ENCODE measurements around the gene SHC2. TPM values are rescaled to one million over a fixed set of nuclear protein-coding genes. Genes with fewer than 3 reads are reported as not detected.
"Not testable (repeated sequence)": the region's sequence is repeated elsewhere in the genome, so short reads cannot be mapped to it uniquely, and the experiment has no call there.

The SHC2 gene
- polyA plus RNA-seq, 1 donor (not counting 4 experiments of a cell fraction or from before 2014, with no cell fraction given): 2.5 TPM

- no peaks in the 10 kb centered on the region for H3K36me3 ChIP-seq (ENCODE audit: control insufficient read depth in 2 of 2, extremely low read depth in 1 of 2, insufficient read depth in 2 of 2, low read length in 2 of 2)
- H3K9me1 ChIP-seq (ENCODE audit: control insufficient read depth, extremely low read depth, insufficient read depth, low read length): no peaks in the 10 kb centered on the region
- TF ChIP-seq CTCF (optimal IDR thresholded peaks at IDR 0.05 in 1 of 3, IDR thresholded peaks at IDR 0.05 in 1 of 3, conservative IDR thresholded peaks at IDR 0.05 in 1 of 3; ENCODE audit: extremely low read depth in 1 of 3, insufficient read depth in 2 of 3, low read length in 3 of 3) (no peak), EZH2 (IDR thresholded peaks at IDR 0.05; ENCODE audit: low read length) (no peak)
- H3K4me1 ChIP-seq (ENCODE audit: control insufficient read depth, extremely low read depth, insufficient read depth, low read length): peaks cover 11% of the 10 kb centered on the region
- no peak for DNase-seq (ENCODE audit: low read depth, low spot score)
- dilution Hi-C loops (cut with MboI; ENCODE audit: extremely low pct_ligation_motif_present, low sequenced_read_pairs): no loop called here
- no peak overlapping the region for H3K4me2 ChIP-seq (ENCODE audit: control insufficient read depth, extremely low read depth, insufficient read depth, low read depth, low read length)
- peak overlapping the region; percentile 60 for H3K27ac ChIP-seq (ENCODE audit: control insufficient read depth, insufficient read depth, low read length)
- no peak overlapping the region for H2AFZ ChIP-seq (ENCODE audit: control insufficient read depth, low read length)
- no peak for FAIRE-seq
- H3K9ac ChIP-seq (ENCODE audit: control insufficient read depth, extremely low read depth, insufficient read depth, low read length): no peak overlapping the region
- no peaks in the 10 kb centered on the region for H4K20me1 ChIP-seq (ENCODE audit: control insufficient read depth, extremely low read depth, insufficient read depth, low read length)
- no peak overlapping the region for H3K4me3 ChIP-seq (ENCODE audit: control insufficient read depth in 2 of 3, extremely low read depth in 1 of 3, insufficient read depth in 2 of 3, low read depth in 1 of 3, low read length in 3 of 3)
- H3K9me3 ChIP-seq (ENCODE audit: control insufficient read depth, low read depth, low read length): peaks cover 2% of the 10 kb centered on the region
- H3K79me2 ChIP-seq (ENCODE audit: control insufficient read depth, insufficient read depth, low read length): no peaks in the 10 kb centered on the region
- no peaks in the 10 kb centered on the region for H3K27me3 ChIP-seq (ENCODE audit: control insufficient read depth, extremely low read depth, insufficient read depth, low read length)
Observed at GRCh38 chr19:387777-388176, 73.1 kb downstream of the SHC2 start.

- peaks cover 15% of the 10 kb centered on the region for H3K4me1 ChIP-seq (ENCODE audit: control insufficient read depth, extremely low read depth, insufficient read depth, low read length)
- H3K27ac ChIP-seq (ENCODE audit: control insufficient read depth, insufficient read depth, low read length): peak overlapping the region; percentile 64
- H3K9ac ChIP-seq (ENCODE audit: control insufficient read depth, extremely low read depth, insufficient read depth, low read length): peak overlapping the region; percentile 44
- H3K27me3 ChIP-seq (ENCODE audit: control insufficient read depth, extremely low read depth, insufficient read depth, low read length); H3K4me2 ChIP-seq (ENCODE audit: control insufficient read depth, extremely low read depth, insufficient read depth, low read depth, low read length); DNase-seq (ENCODE audit: low read depth, low spot score); H3K79me2 ChIP-seq (ENCODE audit: control insufficient read depth, insufficient read depth, low read length); H4K20me1 ChIP-seq (ENCODE audit: control insufficient read depth, extremely low read depth, insufficient read depth, low read length); H3K36me3 ChIP-seq (ENCODE audit: control insufficient read depth in 2 of 2, extremely low read depth in 1 of 2, insufficient read depth in 2 of 2, low read length in 2 of 2); H3K9me1 ChIP-seq (ENCODE audit: control insufficient read depth, extremely low read depth, insufficient read depth, low read length); H3K9me3 ChIP-seq (ENCODE audit: control insufficient read depth, low read depth, low read length); dilution Hi-C loops (cut with MboI; ENCODE audit: extremely low pct_ligation_motif_present, low sequenced_read_pairs); H3K4me3 ChIP-seq (ENCODE audit: control insufficient read depth in 2 of 3, extremely low read depth in 1 of 3, insufficient read depth in 2 of 3, low read depth in 1 of 3, low read length in 3 of 3); FAIRE-seq; H2AFZ ChIP-seq (ENCODE audit: control insufficient read depth, low read length): not testable (repeated sequence)
Observed at GRCh38 chr19:386632-387301, 74.1 kb downstream of the SHC2 start.

- H3K9me1 ChIP-seq (ENCODE audit: control insufficient read depth, extremely low read depth, insufficient read depth, low read length); H3K79me2 ChIP-seq (ENCODE audit: control insufficient read depth, insufficient read depth, low read length); H3K4me3 ChIP-seq (ENCODE audit: control insufficient read depth in 2 of 3, extremely low read depth in 1 of 3, insufficient read depth in 2 of 3, low read depth in 1 of 3, low read length in 3 of 3); DNase-seq (ENCODE audit: low read depth, low spot score); H4K20me1 ChIP-seq (ENCODE audit: control insufficient read depth, extremely low read depth, insufficient read depth, low read length); FAIRE-seq; dilution Hi-C loops (cut with MboI; ENCODE audit: extremely low pct_ligation_motif_present, low sequenced_read_pairs); H3K9me3 ChIP-seq (ENCODE audit: control insufficient read depth, low read depth, low read length); H3K36me3 ChIP-seq (ENCODE audit: control insufficient read depth in 2 of 2, extremely low read depth in 1 of 2, insufficient read depth in 2 of 2, low read length in 2 of 2); H3K4me2 ChIP-seq (ENCODE audit: control insufficient read depth, extremely low read depth, insufficient read depth, low read depth, low read length); H3K27me3 ChIP-seq (ENCODE audit: control insufficient read depth, extremely low read depth, insufficient read depth, low read length): not testable (repeated sequence)
- Histone ChIP-seq H2AFZ (ENCODE audit: control insufficient read depth, low read length) (peak overlapping the region; percentile 33), H3K27ac (ENCODE audit: control insufficient read depth, insufficient read depth, low read length) (peak overlapping the region; percentile 64), H3K9ac (ENCODE audit: control insufficient read depth, extremely low read depth, insufficient read depth, low read length) (peak overlapping the region; percentile 44), H3K4me1 (ENCODE audit: control insufficient read depth, extremely low read depth, insufficient read depth, low read length) (peaks cover 15% of the 10 kb centered on the region)
Observed at GRCh38 chr19:386189-386588, 74.6 kb downstream of the SHC2 start.
